K562 (cell line): Measurements from ENCODE around the gene TOP3A. TPM values are rescaled to one million over a fixed set of nuclear protein-coding genes. Genes with fewer than 3 reads are reported as not detected.
A peak's percentile ranks its signal among the peaks of the same experiment; 100 is the strongest.

ENCODE experiments used
- ARNT ChIP-seq, 2 experiments: fragments of 450-650 bp; IDR thresholded peaks; 2 replicates each; pipeline ENCODE4 v1.6.1; 2016; ENCODE audit warnings: mild to moderate bottlenecking in 1 of 2
- CREBBP ChIP-seq: IDR thresholded peaks from one replicate; pipeline ENCODE4 v1.6.1; 2012; ENCODE audit warnings: low read depth, mild to moderate bottlenecking, control low read depth, inconsistent platforms, low read length
- HNRNPH1 ChIP-seq: fragments of 200-400 bp; formaldehyde crosslinking; optimal IDR thresholded peaks from 2 replicates; pipeline ENCODE3; 2017; ENCODE audit warnings: low read depth, mild to moderate bottlenecking, low read length, moderate library complexity
- ILF3 ChIP-seq: fragments of 450-650 bp; IDR thresholded peaks from 2 replicates; pipeline ENCODE4 v1.6.1; 2018; ENCODE audit warnings: antibody characterized with exemption, mild to moderate bottlenecking, moderate library complexity, borderline replicate concordance
- KLF16 ChIP-seq: IDR thresholded peaks from 2 replicates; pipeline ENCODE4 v1.6.1; 2016; ENCODE audit warnings: antibody characterized with exemption
- MCM2 ChIP-seq: fragments of 450-650 bp; IDR thresholded peaks from 2 replicates; pipeline ENCODE4 v1.6.1; 2017; ENCODE audit warnings: low read depth, mild to moderate bottlenecking
- MCM5 ChIP-seq: fragments of 450-650 bp; IDR thresholded peaks from 2 replicates; pipeline ENCODE4 v1.6.1; 2016; ENCODE audit warnings: low read depth
- RBFOX2 ChIP-seq: fragments of 200-400 bp; formaldehyde crosslinking; IDR thresholded peaks from 2 replicates; pipeline ENCODE4 v1.6.1; 2017; ENCODE audit warnings: low read depth, mild to moderate bottlenecking, low read length, moderate library complexity
- RUNX1 ChIP-seq: sonication (generic); IDR thresholded peaks from 2 replicates; pipeline ENCODE4 v1.6.1; 2016; ENCODE audit warnings: antibody characterized with exemption, low read depth
- TCF7 ChIP-seq: sonication (generic); IDR thresholded peaks from 2 replicates; pipeline ENCODE4 v1.6.1; 2016; ENCODE audit warnings: antibody characterized with exemption, borderline replicate concordance
- TCF7L2 ChIP-seq: fragments of 150-350 bp; IDR thresholded peaks from 2 replicates; pipeline ENCODE4 v1.6.1; 2016; ENCODE audit warnings: low read depth, mild to moderate bottlenecking, low read length, moderate library complexity
- ZNF121 ChIP-seq: sonication (generic); formaldehyde crosslinking; conservative IDR thresholded peaks from 2 replicates; pipeline ENCODE4 v1.8.0; 2022; ENCODE audit warnings: missing genetic modification reagents
- polyA plus RNA-seq, 8 experiments: library from polyadenylated mRNA; depleted of rRNA in 4 of 8; stranded (reverse) in 5 of 8; unstranded in 3 of 8; fragments of >200 nt; fragmentation: Nextera tagmentation in 2 of 8; fragmentation: Illumina TruSeq in 1 of 8; extraction: Ambion mirVana in 2 of 8; extraction: Trizol in 1 of 8; gene quantifications; 2 replicates each; pipeline versions ENCODE4 v1.2.1 to v1.2.3, GENCODE V29; 2011 to 2014; ENCODE audit warnings: inconsistent platforms in 1 of 8, missing spikeins in 1 of 8
- total RNA-seq, 7 experiments: library from RNA; depleted of rRNA in 6 of 7; stranded (reverse); fragments of >200 nt in 6 of 7; fragmentation: Illumina TruSeq in 2 of 7; extraction: Trizol in 2 of 7; gene quantifications; 2 replicates each; pipeline versions ENCODE4 v1.2.1 to v1.2.3, GENCODE V29; 2011 to 2021; ENCODE audit warnings: low replicate concordance in 1 of 7
- TF ChIP-seq, protein P1 (sequence below): fragments of 450-650 bp; formaldehyde crosslinking; IDR thresholded peaks from 2 replicates; pipeline ENCODE4 v1.4.0; 2022; ENCODE audit warnings: missing genetic modification characterization
- TF ChIP-seq, protein P2 (sequence below): fragments of 450-650 bp; IDR thresholded peaks from 2 replicates; pipeline ENCODE4 v1.6.1; 2016; ENCODE audit warnings: borderline replicate concordance
- TF ChIP-seq, protein P3 (sequence below), 2 experiments: IDR thresholded peaks; 2 replicates each; pipeline ENCODE4 v1.6.1; 2012; ENCODE audit warnings: improper control_type of control experiment in 2 of 2, low read depth in 2 of 2, low read length in 2 of 2, borderline replicate concordance in 1 of 2
- TF ChIP-seq, protein P4 (sequence below): fragments of 450-650 bp; IDR thresholded peaks from 2 replicates; pipeline ENCODE4 v1.6.1; 2018; ENCODE audit not compliant: partially characterized antibody

Gene TOP3A
- total and polyA plus RNA-seq, 9 of the 15 experiments (the other 6 are each of a cell fraction or from before 2014, with no cell fraction given): 5.2 to 49.7 (median 24.7) TPM

DNA sequence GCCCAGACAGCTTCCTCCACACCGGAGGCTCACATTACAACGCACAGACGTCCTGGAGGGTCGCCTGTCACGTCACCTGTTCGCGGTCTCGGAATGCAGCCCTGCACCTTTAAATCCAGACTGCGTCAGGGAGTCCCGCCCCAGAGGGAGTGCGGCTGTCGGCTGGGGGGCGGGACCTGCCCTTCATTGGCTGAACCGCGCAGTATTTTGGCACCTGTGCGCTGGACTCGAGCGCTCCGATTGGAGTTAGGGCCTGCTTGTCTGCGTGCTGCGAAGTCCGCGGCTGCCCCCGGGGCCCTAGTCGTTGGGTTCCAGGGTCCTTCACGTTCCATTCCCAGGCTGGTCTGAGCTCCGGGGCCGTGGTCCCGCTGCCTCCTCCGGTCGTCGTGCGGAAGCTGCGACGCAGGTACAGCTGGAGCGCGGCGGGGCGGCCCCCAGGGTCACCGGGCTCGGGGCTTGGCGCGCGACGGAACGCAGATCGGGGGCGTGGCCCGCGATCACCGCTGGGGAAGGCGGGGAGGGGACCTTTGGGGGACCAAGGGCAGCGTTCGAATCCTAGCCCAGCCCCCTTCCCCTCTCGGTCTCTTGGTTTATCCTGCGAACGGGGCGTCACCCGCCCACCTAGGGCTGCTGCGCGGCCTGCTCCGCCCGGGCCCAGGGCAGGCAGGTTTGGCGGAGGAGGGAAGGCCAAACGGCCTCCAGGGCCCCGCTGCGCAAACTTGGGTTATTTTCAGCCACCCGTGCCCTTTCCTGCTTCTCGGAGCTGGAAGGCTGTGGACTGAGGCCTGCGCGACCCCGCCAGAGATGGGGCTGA is 54.3 kb downstream of the TOP3A start, which contains the start of gene MIEF2 (continued):
- TF ChIP-seq, protein P1, sequence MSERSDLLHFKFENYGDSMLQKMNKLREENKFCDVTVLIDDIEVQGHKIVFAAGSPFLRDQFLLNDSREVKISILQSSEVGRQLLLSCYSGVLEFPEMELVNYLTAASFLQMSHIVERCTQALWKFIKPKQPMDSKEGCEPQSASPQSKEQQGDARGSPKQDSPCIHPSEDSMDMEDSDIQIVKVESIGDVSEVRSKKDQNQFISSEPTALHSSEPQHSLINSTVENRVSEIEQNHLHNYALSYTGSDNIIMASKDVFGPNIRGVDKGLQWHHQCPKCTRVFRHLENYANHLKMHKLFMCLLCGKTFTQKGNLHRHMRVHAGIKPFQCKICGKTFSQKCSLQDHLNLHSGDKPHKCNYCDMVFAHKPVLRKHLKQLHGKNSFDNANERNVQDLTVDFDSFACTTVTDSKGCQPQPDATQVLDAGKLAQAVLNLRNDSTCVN: no peak
- no peak for TF ChIP-seq CREBBP
- TF ChIP-seq TCF7: no peak
- TF ChIP-seq KLF16: no peak
- no peak for TF ChIP-seq MCM5
- TF ChIP-seq ARNT (IDR thresholded peaks at IDR 0.05): no peak
- TF ChIP-seq TCF7L2: no peak
- TF ChIP-seq MCM2: no peak
- no peak for TF ChIP-seq ZNF121 (CRISPR knock-in tag)
- TF ChIP-seq, protein P2, sequence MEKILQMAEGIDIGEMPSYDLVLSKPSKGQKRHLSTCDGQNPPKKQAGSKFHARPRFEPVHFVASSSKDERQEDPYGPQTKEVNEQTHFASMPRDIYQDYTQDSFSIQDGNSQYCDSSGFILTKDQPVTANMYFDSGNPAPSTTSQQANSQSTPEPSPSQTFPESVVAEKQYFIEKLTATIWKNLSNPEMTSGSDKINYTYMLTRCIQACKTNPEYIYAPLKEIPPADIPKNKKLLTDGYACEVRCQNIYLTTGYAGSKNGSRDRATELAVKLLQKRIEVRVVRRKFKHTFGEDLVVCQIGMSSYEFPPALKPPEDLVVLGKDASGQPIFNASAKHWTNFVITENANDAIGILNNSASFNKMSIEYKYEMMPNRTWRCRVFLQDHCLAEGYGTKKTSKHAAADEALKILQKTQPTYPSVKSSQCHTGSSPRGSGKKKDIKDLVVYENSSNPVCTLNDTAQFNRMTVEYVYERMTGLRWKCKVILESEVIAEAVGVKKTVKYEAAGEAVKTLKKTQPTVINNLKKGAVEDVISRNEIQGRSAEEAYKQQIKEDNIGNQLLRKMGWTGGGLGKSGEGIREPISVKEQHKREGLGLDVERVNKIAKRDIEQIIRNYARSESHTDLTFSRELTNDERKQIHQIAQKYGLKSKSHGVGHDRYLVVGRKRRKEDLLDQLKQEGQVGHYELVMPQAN: no peak
- TF ChIP-seq, protein P3, sequence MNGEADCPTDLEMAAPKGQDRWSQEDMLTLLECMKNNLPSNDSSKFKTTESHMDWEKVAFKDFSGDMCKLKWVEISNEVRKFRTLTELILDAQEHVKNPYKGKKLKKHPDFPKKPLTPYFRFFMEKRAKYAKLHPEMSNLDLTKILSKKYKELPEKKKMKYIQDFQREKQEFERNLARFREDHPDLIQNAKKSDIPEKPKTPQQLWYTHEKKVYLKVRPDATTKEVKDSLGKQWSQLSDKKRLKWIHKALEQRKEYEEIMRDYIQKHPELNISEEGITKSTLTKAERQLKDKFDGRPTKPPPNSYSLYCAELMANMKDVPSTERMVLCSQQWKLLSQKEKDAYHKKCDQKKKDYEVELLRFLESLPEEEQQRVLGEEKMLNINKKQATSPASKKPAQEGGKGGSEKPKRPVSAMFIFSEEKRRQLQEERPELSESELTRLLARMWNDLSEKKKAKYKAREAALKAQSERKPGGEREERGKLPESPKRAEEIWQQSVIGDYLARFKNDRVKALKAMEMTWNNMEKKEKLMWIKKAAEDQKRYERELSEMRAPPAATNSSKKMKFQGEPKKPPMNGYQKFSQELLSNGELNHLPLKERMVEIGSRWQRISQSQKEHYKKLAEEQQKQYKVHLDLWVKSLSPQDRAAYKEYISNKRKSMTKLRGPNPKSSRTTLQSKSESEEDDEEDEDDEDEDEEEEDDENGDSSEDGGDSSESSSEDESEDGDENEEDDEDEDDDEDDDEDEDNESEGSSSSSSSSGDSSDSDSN (IDR thresholded peaks at IDR 0.05; ENCODE audit: borderline replicate concordance in 1 of 2, low read depth in 2 of 2, low read length in 2 of 2): 0 out of 4 replicates have a peak, but pooled peaks of 1 of the 2 experiments have one; percentile 30
- no peak for TF ChIP-seq HNRNPH1
- peak; percentile 69 for TF ChIP-seq RBFOX2
- TF ChIP-seq, protein P4, sequence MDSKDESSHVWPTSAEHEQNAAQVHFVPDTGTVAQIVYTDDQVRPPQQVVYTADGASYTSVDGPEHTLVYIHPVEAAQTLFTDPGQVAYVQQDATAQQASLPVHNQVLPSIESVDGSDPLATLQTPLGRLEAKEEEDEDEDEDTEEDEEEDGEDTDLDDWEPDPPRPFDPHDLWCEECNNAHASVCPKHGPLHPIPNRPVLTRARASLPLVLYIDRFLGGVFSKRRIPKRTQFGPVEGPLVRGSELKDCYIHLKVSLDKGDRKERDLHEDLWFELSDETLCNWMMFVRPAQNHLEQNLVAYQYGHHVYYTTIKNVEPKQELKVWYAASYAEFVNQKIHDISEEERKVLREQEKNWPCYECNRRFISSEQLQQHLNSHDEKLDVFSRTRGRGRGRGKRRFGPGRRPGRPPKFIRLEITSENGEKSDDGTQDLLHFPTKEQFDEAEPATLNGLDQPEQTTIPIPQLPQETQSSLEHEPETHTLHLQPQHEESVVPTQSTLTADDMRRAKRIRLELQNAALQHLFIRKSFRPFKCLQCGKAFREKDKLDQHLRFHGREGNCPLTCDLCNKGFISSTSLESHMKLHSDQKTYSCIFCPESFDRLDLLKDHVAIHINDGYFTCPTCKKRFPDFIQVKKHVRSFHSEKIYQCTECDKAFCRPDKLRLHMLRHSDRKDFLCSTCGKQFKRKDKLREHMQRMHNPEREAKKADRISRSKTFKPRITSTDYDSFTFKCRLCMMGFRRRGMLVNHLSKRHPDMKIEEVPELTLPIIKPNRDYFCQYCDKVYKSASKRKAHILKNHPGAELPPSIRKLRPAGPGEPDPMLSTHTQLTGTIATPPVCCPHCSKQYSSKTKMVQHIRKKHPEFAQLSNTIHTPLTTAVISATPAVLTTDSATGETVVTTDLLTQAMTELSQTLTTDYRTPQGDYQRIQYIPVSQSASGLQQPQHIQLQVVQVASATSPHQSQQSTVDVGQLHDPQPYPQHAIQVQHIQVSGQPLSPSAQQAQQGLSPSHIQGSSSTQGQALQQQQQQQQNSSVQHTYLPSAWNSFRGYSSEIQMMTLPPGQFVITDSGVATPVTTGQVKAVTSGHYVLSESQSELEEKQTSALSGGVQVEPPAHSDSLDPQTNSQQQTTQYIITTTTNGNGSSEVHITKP: peak; percentile 63
- TF ChIP-seq ILF3: no peak
- TF ChIP-seq RUNX1: no peak
